IMR-90 (cell line): ENCODE measurements around the gene ME1. TPM values are rescaled to one million over a fixed set of nuclear protein-coding genes. Genes with fewer than 3 reads are reported as not detected.

Experiments used
- ATAC-seq: fragments of 200-7000 bp; cut with Tn5 transposase; 2 replicates; pipeline ENCODE4 v1.9.1; 2020; ENCODE audit warnings: low read depth, mild to moderate bottlenecking, moderate library complexity
- BruUV-seq: library from RNA; stranded (reverse); fragments of 400-500 nt; replicated peaks from 2 replicates; lab custom pipeline; 2021; lab: Mats Ljungman, UMichigan
- CTCF ChIA-PET: fragments of 300-600 bp; formaldehyde crosslinking; extraction: SDS; loops from one replicate; lab custom pipeline; 2021; ENCODE audit warnings: antibody characterized with exemption; lab: Yijun Ruan, JAX
- POLR2A ChIA-PET: fragments of 300-600 bp; sonication (Branson Sonifier 250); formaldehyde crosslinking; loops from one replicate; lab custom pipeline; 2022; ENCODE audit warnings: antibody characterized with exemption; ENCODE audit not compliant: unreplicated experiment; lab: Charles Lee
- DNase-seq: peaks from one replicate; pipeline ENCODE4 v3.0.0; 2013
- H2AFZ ChIP-seq: replicated peaks from 2 replicates; pipeline ENCODE3; 2013; ENCODE audit warnings: low read length, mild to moderate bottlenecking; ENCODE audit not compliant: poor library complexity
- H2AK5ac ChIP-seq: 2 replicates; pipeline ENCODE4 v1.6.1; 2013; ENCODE audit warnings: low read depth, low read length, inconsistent platforms
- H2AK9ac ChIP-seq: replicated peaks from 2 replicates; pipeline ENCODE3; 2013; ENCODE audit warnings: mild to moderate bottlenecking, low read depth, low read length, moderate library complexity; ENCODE audit not compliant: poor library complexity
- H2BK120ac ChIP-seq: 2 replicates; pipeline ENCODE4 v1.6.1; 2013; ENCODE audit warnings: low read depth, low read length, inconsistent platforms
- H2BK15ac ChIP-seq: 3 replicates; pipeline ENCODE4 v1.6.1; 2013; ENCODE audit warnings: low read depth, low read length, inconsistent platforms
- H2BK20ac ChIP-seq: 2 replicates; pipeline ENCODE4 v1.6.1; 2013; ENCODE audit warnings: low read depth, mild to moderate bottlenecking, inconsistent platforms, low read length, moderate library complexity
- H2BK5ac ChIP-seq: 2 replicates; pipeline ENCODE4 v1.6.1; 2013; ENCODE audit warnings: mild to moderate bottlenecking, low read depth, low read length, inconsistent platforms; ENCODE audit not compliant: poor library complexity, severe bottlenecking
- H3K14ac ChIP-seq: replicated peaks from 2 replicates; pipeline ENCODE4 v1.6.1; 2013; ENCODE audit warnings: low read depth, low read length, inconsistent platforms
- H3K18ac ChIP-seq: 2 replicates; pipeline ENCODE4 v1.6.1; 2013; ENCODE audit warnings: low read depth, low read length, control low read depth
- H3K23ac ChIP-seq: 2 replicates; pipeline ENCODE4 v1.6.1; 2013; ENCODE audit warnings: low read depth, low read length, inconsistent platforms
- H3K27ac ChIP-seq: 2 replicates; pipeline ENCODE4 v1.5.1; 2013; ENCODE audit warnings: mild to moderate bottlenecking, control low read depth, low read length; ENCODE audit not compliant: insufficient read depth
- H3K27me3 ChIP-seq: 2 replicates; pipeline ENCODE4 v1.6.1; 2013; ENCODE audit warnings: low read length; ENCODE audit not compliant: control insufficient read depth, insufficient read depth
- H3K36me3 ChIP-seq: 2 replicates; pipeline ENCODE4 v1.6.1; 2013; ENCODE audit warnings: low read length, mixed read lengths; ENCODE audit not compliant: control insufficient read depth, insufficient read depth
- H3K4ac ChIP-seq: 2 replicates; pipeline ENCODE4 v1.6.1; 2013; ENCODE audit warnings: low read depth, low read length, inconsistent platforms
- H3K4me1 ChIP-seq: 2 replicates; pipeline ENCODE4 v1.6.1; 2013; ENCODE audit warnings: low read length, mixed read lengths; ENCODE audit not compliant: control insufficient read depth, insufficient read depth
- H3K4me2 ChIP-seq: 2 replicates; pipeline ENCODE4 v1.6.1; 2013; ENCODE audit warnings: low read depth, mild to moderate bottlenecking, control low read depth, low read length, moderate library complexity
- H3K4me3 ChIP-seq: 2 replicates; pipeline ENCODE4 v1.5.1; 2013; ENCODE audit warnings: low read depth, mild to moderate bottlenecking, control low read depth, low read length, moderate library complexity; ENCODE audit not compliant: insufficient read depth
- H3K56ac ChIP-seq: 2 replicates; pipeline ENCODE4 v1.6.1; 2013; ENCODE audit warnings: low read length, inconsistent platforms; ENCODE audit not compliant: insufficient read depth; ENCODE audit errors: extremely low read depth
- H3K79me1 ChIP-seq, 2 experiments: 2 replicates each; pipeline ENCODE4 v1.6.1; 2013; ENCODE audit warnings: low read length in 2 of 2, inconsistent platforms in 1 of 2, low read depth in 1 of 2
- H3K9ac ChIP-seq: 2 replicates; pipeline ENCODE4 v1.6.1; 2013; ENCODE audit warnings: low read depth, low read length, control low read depth
- H3K9me1 ChIP-seq: 2 replicates; pipeline ENCODE4 v1.6.1; 2013; ENCODE audit warnings: low read length, inconsistent platforms; ENCODE audit not compliant: insufficient read depth
- H3K9me3 ChIP-seq: 2 replicates; pipeline ENCODE4 v1.6.1; 2013; ENCODE audit warnings: low read length; ENCODE audit not compliant: control insufficient read depth, insufficient read depth
- H4K20me1 ChIP-seq: 2 replicates; pipeline ENCODE4 v1.6.1; 2013; ENCODE audit warnings: low read length, inconsistent platforms; ENCODE audit not compliant: insufficient read depth
- H4K5ac ChIP-seq: 2 replicates; pipeline ENCODE4 v1.6.1; 2013; ENCODE audit warnings: mild to moderate bottlenecking, low read depth, low read length, control low read depth
- H4K8ac ChIP-seq, 2 experiments: 2 replicates each; pipeline ENCODE4 v1.6.1; 2013; ENCODE audit warnings: low read depth in 2 of 2, low read length in 2 of 2, control low read depth in 1 of 2, inconsistent platforms in 1 of 2
- H4K91ac ChIP-seq: 2 replicates; pipeline ENCODE4 v1.6.1; 2013; ENCODE audit warnings: low read depth, low read length, inconsistent platforms; ENCODE audit not compliant: insufficient read depth
- BHLHE40 ChIP-seq: fragments of 150-350 bp; IDR thresholded peaks from 2 replicates; pipeline ENCODE4 v1.6.1; 2016; ENCODE audit warnings: mild to moderate bottlenecking, low read depth, low read length
- CHD1 ChIP-seq: IDR thresholded peaks from 2 replicates; pipeline ENCODE4 v1.6.1; 2012; ENCODE audit warnings: low read depth, low read length, improper control_type of control experiment
- CTCF ChIP-seq: conservative IDR thresholded peaks from 2 replicates; pipeline ENCODE4 v1.5.1; 2012; ENCODE audit warnings: mild to moderate bottlenecking, low read depth, low read length, improper control_type of control experiment
- ELK1 ChIP-seq: fragments of 150-350 bp; IDR thresholded peaks from 2 replicates; pipeline ENCODE4 v1.6.1; 2016; ENCODE audit warnings: low read depth, mild to moderate bottlenecking, low read length, moderate library complexity, borderline replicate concordance
- FOS ChIP-seq: fragments of 150-350 bp; IDR thresholded peaks from 2 replicates; pipeline ENCODE4 v1.6.1; 2016; ENCODE audit warnings: low read depth, low read length
- MAFK ChIP-seq: IDR thresholded peaks from 2 replicates; pipeline ENCODE4 v1.6.1; 2012; ENCODE audit warnings: low read depth, low read length, improper control_type of control experiment
- MAZ ChIP-seq: IDR thresholded peaks from 2 replicates; pipeline ENCODE4 v1.6.1; 2012; ENCODE audit warnings: low read depth, mild to moderate bottlenecking, low read length, improper control_type of control experiment, moderate library complexity, borderline replicate concordance
- MXI1 ChIP-seq: IDR thresholded peaks from 2 replicates; pipeline ENCODE4 v1.6.1; 2012; ENCODE audit warnings: low read depth, mild to moderate bottlenecking, low read length, moderate library complexity, borderline replicate concordance
- NFE2L2 ChIP-seq: fragments of 150-350 bp; IDR thresholded peaks from 2 replicates; pipeline ENCODE4 v1.6.1; 2016; ENCODE audit warnings: low read depth, mild to moderate bottlenecking, low read length
- POLR2A ChIP-seq: IDR thresholded peaks from 2 replicates; pipeline ENCODE4 v1.6.1; 2012; ENCODE audit warnings: mild to moderate bottlenecking, low read depth, low read length
- RAD21 ChIP-seq: IDR thresholded peaks from 2 replicates; pipeline ENCODE4 v1.6.1; 2012; ENCODE audit warnings: low read length, improper control_type of control experiment
- RCOR1 ChIP-seq: IDR thresholded peaks from 2 replicates; pipeline ENCODE4 v1.6.1; 2012; ENCODE audit warnings: mild to moderate bottlenecking, low read length, improper control_type of control experiment; ENCODE audit not compliant: insufficient replicate concordance
- RFX5 ChIP-seq: IDR thresholded peaks from 2 replicates; pipeline ENCODE4 v1.8.0; 2012; ENCODE audit warnings: low read depth, mild to moderate bottlenecking, low read length, moderate library complexity
- SMC3 ChIP-seq: fragments of 150-350 bp; IDR thresholded peaks from 2 replicates; pipeline ENCODE4 v1.6.1; 2016; ENCODE audit warnings: low read depth, mild to moderate bottlenecking, antibody characterized with exemption, low read length, moderate library complexity
- USF2 ChIP-seq: fragments of 150-350 bp; IDR thresholded peaks from 2 replicates; pipeline ENCODE4 v1.6.1; 2017; ENCODE audit warnings: mild to moderate bottlenecking, antibody characterized with exemption, low read length, low read depth
- dilution Hi-C: fragments of 300-500 bp; cut with HindIII; formaldehyde crosslinking; loops from one replicate; pipeline ENCODE4 v1.14.3; 2018; ENCODE audit warnings: low sequenced_read_pairs; ENCODE audit not compliant: unreplicated experiment
- in situ Hi-C: fragments of 300-500 bp; cut with MboI; formaldehyde crosslinking; loops from 3 replicates; pipeline ENCODE4 v1.14.3; 2019; ENCODE audit warnings: low sequenced_read_pairs, inconsistent platforms, mixed read lengths
- intact Hi-C: fragments of 100-400 bp; cut with micrococcal nuclease; formaldehyde crosslinking; loops from 2 replicates; pipeline ENCODE4 v1.10.0; 2022
- polyA plus RNA-seq, 3 experiments: library from polyadenylated mRNA; depleted of rRNA; stranded (reverse); fragments of >200 nt; gene quantifications; 2 replicates each; pipeline ENCODE4 v1.2.3, GENCODE V29; 2012; ENCODE audit warnings: low replicate concordance in 1 of 3
- total RNA-seq: library from RNA; depleted of rRNA; stranded (reverse); fragments of >200 nt; gene quantifications from 2 replicates; pipeline ENCODE4 v1.2.3, GENCODE V29; 2012

Gene ME1
- total and polyA plus RNA-seq, 2 of the 4 experiments (the other 2 are of a cell fraction), result 21.5 to 24.4 TPM

DNA sequence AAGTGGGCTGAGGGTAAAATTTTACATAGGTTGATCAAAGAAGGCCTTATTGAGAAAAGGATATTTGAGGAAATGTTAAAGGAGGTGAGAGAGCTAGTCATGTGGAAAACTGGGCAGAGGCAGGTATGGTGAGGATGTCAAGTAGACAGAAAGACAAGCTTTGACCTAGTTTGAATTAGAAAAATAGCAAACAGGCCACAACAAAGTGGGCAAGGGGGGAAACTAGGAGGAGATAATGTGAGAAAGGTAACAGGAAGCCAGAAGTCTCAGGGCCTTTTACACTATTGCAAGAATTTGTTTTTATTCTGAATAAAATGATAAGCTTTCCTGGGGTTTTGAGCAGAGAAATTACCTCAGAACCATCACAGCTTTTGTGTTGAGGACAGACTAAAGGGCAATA, 122.0 kb downstream of the ME1 start:
- Histone ChIP-seq H3K79me1 (peaks cover 0 to 7% of the 10 kb centered on the region in 2 experiments; a peak in 2 of 4 replicates), H4K5ac (no peak overlapping the region), H4K8ac (no peak overlapping the region), H3K27me3 (no peaks in the 10 kb centered on the region), H2AK9ac (no peak overlapping the region), H3K36me3 (0 out of 2 replicates have a peak, but pooled peaks cover 2% of the 10 kb centered on the region), H3K18ac (peak overlapping the region; percentile 47; the same call in 1 of the 2 replicates), H3K23ac (no peak overlapping the region; the same call in 1 of the 2 replicates), H4K20me1 (no peaks in the 10 kb centered on the region), H3K4me1 (peaks cover 5% of the 10 kb centered on the region; the same call in 1 of the 2 replicates), H4K91ac (no peak overlapping the region), H2BK120ac (no peak overlapping the region), H2AK5ac (no peak overlapping the region), H3K56ac (no peak overlapping the region), H3K4me2 (no peak overlapping the region), H3K14ac (no peak overlapping the region), H3K27ac (no peak overlapping the region), H2AFZ (no peak overlapping the region), H3K4ac (no peak overlapping the region), H2BK5ac (no peak overlapping the region), H3K4me3 (no peak overlapping the region), H3K9me3 (no peaks in the 10 kb centered on the region), H3K9me1 (no peaks in the 10 kb centered on the region), H2BK20ac (no peak overlapping the region), H3K9ac (no peak overlapping the region), H2BK15ac (no peak overlapping the region)
- TF ChIP-seq CHD1 (no peak), MAZ (no peak), MAFK (no peak), MXI1 (no peak), BHLHE40 (no peak), NFE2L2 (no peak), ELK1 (no peak), USF2 (no peak), RAD21 (no peak), POLR2A (no peak), FOS (no peak), RFX5 (no peak), SMC3 (no peak), CTCF (no peak), RCOR1 (no peak)
- ChIA-PET CTCF (no interaction called here), POLR2A (no interaction called here)
- intact Hi-C loops, result no loop called here
- BruUV-seq, result no TSS peak
- in situ Hi-C loops, result no loop called here
- dilution Hi-C loops, result no loop called here
- no peak for DNase-seq
- no peak for ATAC-seq
